Measurements from ENCODE around the gene NDOR1. TPM values are rescaled to one million over a fixed set of nuclear protein-coding genes. Genes with fewer than 3 reads are reported as not detected.

Gene NDOR1
- 38.2 and 40.2 TPM in 2 replicates for total RNA-seq

DNA sequence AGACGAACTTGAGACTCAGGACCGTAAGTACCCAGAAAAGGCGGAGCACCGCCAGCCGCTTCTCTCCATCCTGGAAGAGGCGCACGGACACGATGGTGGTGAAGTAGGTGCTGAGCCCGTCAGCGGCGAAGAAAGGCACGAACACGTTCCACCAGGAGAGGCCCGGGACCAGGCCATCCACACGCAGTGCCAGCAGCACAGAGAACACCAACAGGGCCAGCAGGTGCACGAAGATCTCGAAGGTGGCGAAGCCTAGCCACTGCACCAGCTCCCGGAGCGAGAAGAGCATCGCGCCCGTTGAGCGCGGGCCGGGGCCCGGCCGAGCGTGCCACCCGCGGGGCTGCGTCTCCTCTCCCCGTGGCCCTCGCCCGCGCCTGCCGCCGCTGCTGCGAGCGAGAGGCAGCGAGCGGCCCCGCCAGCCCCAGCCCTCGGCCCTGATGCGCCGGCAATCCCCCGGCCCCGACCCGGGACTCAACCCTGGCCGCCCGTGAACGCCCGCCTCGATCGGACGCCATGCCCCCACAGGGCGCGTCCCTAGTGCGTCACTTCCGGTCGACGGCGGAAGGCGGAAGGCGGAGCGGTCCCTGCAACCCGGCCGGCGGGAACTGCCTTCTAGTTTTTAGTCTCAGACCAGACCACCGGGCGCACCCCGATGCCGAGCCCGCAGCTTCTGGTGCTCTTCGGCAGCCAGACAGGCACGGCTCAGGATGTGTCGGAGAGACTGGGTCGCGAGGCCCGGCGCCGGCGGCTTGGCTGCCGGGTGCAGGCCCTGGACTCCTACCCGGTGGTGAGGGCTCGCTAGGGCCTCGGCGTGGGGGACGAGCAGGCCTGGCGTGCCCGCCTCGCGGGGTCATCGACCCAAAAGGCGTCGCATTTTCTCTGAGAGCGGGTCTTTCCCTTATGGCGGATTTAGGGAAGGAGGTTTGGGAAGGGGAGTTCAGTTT is at the start of gene NDOR1, which contains the start of gene TMEM203:
Gene NDOR1, plus strand, starts transcription at position 575 of the 944 bp plus-strand sequence. Its CDS starts 78 bp downstream, at position 653.
Gene TMEM203, minus strand, starts transcription at position 523 of the 944 bp plus-strand sequence. Its CDS starts 234 bp downstream, at position 289.
- H3K4me1 Mint-ChIP-seq (ENCODE audit: low read depth): peaks cover 32% of the 10 kb centered on the region
- intact Hi-C loops (cut with micrococcal nuclease): loop anchor here (1.0 kb wide), 1 partner anchor 17 kb away; the partner anchor contains the start of genes ANAPC2 and SSNA1

DNA sequence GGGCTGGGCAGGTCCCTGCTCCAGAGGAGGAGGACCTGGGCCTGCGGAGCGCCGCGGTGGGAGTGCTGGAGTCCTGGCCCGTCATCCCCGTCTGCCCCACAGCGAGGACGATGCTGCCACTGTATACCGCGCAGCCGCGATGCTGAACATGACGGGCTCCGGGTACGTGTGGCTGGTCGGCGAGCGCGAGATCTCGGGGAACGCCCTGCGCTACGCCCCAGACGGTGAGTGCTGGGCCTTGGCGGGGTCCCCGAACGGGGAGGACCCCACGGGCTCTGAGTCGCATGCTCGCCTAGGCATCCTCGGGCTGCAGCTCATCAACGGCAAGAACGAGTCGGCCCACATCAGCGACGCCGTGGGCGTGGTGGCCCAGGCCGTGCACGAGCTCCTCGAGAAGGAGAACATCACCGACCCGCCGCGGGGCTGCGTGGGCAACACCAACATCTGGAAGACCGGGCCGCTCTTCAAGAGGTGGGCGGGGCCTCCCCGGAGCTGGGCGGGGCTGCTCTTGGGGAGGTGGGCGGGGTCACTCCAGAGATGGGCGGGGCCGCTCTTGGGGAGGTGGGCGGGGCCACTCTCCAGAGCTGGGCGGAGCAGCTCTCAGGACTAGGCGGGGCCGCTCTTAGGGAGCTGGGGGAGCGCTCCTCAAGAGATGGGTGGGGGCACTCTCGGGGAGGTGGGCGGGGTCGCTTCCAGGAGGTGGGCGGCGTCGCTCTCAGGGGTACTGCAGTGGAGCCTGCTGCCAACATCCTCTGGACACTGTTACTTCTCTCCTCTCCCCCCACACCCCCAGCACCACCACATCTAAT is 48.7 kb upstream of the NDOR1 start:
- intact Hi-C loops (cut with micrococcal nuclease): loop anchor here (5.0 kb wide), 1 partner anchor 109 kb away; the partner anchor contains the start of gene NPDC1
- H3K36me3 Mint-ChIP-seq (ENCODE audit: low read depth): no peaks in the 10 kb centered on the region

More for the DNA sequence above, at the start of gene NDOR1, which contains the start of gene TMEM203:
- Mint-ChIP-seq H3K9me3 (no peaks in the 10 kb centered on the region), H3K36me3 (ENCODE audit: low read depth) (peaks cover 31% of the 10 kb centered on the region), H3K27ac (peak within 1 kb of the TSS; percentile 87), H3K27me3 (ENCODE audit: low read depth) (no peaks in the 10 kb centered on the region), H3K4me3 (ENCODE audit: low read depth) (peak within 1 kb of the TSS; percentile 93)
- peak; percentile 91 for DNase-seq (ENCODE audit: low spot score)

DNA sequence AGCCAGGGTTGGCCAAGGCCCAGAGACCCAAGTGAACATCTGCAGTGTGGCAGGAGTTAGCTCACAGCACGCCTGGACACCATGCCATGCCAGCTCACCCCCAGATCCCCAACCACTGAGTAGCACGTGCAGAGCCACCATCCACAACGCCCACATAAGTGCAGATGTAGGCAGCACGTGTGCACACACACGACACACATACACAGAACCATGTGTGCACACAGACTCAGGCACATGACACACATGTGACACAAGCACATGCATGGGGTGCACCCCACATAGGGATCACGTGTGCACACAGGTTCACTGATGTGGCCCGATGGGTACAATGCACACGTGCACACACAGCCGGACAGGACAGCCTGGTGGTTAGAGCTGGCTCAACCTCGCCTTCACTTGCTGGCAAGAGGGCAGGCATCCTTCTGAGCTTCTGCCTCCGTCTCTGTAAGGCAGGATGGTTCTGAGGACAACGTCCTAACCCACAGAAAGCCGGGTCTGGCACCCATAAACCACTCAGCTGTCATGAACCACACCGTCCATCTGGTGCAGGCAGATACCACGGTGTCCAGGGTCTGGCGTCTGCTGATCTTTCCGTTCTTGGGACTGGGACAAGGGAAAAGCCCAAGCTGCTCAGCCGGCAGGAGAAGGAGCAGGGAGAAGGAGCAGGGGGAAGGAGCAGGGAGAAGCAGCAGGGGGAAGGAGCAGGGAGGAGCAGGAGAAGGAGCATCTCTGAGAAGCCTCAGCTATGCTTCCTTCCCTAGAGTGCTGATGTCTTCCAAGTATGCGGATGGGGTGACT is 47.7 kb upstream of the NDOR1 start:
- H3K27ac Mint-ChIP-seq: no peak overlapping the region
- no peak overlapping the region for H3K4me3 Mint-ChIP-seq (ENCODE audit: low read depth)
- no peak for DNase-seq (ENCODE audit: low spot score)
- no peaks in the 10 kb centered on the region for H3K9me3 Mint-ChIP-seq
- H3K4me1 Mint-ChIP-seq (ENCODE audit: low read depth): no peaks in the 10 kb centered on the region
- no peaks in the 10 kb centered on the region for H3K36me3 Mint-ChIP-seq (ENCODE audit: low read depth)
- intact Hi-C loops (cut with micrococcal nuclease): loop anchor here (5.0 kb wide), 1 partner anchor 111 kb away; the partner anchor contains the start of gene NPDC1
- peaks cover 36% of the 10 kb centered on the region for H3K27me3 Mint-ChIP-seq (ENCODE audit: low read depth)

More for the DNA sequence above, 48.7 kb upstream of the NDOR1 start:
- DNase-seq (ENCODE audit: low spot score): peak; percentile 43
- Mint-ChIP-seq H3K9me3 (no peaks in the 10 kb centered on the region), H3K27me3 (ENCODE audit: low read depth) (peaks cover 34% of the 10 kb centered on the region), H3K27ac (no peak overlapping the region), H3K4me1 (ENCODE audit: low read depth) (no peaks in the 10 kb centered on the region), H3K4me3 (ENCODE audit: low read depth) (peak overlapping the region; percentile 54)

DNA sequence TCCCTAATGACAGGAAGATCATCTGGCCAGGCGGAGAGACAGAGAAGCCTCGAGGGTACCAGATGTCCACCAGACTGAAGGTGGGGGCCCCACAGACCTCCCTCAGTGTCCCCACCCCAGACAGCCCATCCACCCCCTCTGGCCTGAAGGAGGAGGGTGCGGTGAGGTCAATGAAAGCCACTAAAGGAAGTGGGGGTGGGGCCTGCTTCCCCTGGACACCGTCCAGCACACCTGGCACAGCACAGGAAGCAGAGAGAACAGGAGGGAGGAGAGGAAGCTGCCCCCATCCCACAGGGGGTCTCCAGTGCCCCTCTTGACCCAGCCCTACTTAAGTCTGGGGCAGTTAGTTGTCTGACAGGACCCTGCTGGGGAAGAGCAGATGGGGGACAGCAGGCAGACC is 46.9 kb upstream of the NDOR1 start:
- Mint-ChIP-seq H3K36me3 (ENCODE audit: low read depth) (no peaks in the 10 kb centered on the region), H3K9me3 (no peaks in the 10 kb centered on the region), H3K4me3 (ENCODE audit: low read depth) (no peak overlapping the region), H3K27ac (no peak overlapping the region), H3K27me3 (ENCODE audit: low read depth) (peaks cover 39% of the 10 kb centered on the region), H3K4me1 (ENCODE audit: low read depth) (no peaks in the 10 kb centered on the region)
- intact Hi-C loops (cut with micrococcal nuclease): loop anchor here (5.0 kb wide), 1 partner anchor 111 kb away; the partner anchor contains the start of gene NPDC1
- no peak for DNase-seq (ENCODE audit: low spot score)

DNA sequence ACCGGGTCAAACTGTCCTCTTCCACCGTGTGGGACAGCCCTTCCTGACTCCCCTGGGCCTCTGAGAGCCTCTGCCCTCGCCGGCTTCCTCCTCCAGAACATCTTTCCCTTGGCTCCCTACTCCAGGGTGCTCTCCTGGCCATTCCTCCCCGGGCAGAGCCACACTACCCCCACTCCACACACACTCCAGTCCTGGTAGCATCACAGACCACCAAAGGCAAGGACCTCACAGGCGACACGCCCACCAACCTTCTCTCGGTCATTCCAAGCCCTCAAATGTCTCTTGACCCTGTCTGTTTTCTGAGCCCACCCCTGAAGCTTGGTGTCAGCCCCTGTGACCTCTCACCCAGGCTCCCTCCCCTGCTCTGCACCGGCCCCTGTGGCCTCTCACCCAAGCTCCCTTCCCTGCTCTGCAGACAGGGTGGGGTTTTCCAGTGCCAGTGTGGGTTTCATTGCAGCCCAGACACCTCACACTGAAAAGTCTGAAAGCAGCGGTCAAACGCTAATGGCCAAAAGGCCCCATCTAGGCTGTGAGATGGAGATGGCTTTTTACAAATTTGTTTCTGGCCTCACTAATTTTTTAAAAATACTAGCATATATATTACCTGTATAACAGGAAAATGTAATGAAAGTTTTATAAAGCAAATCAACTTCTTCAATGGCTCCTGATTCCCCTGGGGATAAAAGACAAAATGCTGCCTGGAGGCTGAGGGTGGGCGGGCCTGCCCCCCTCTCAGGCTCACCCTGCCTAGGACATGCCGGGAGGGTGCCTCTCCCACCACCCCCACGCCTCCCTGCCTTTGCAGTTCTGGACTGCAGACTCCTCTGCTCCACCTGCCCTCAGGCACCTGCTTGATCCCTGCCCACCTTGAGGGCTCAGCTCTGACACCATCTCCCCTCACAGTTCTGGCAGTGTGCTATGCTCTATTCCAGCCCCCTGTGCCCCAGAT is 46.1 kb upstream of the NDOR1 start:
- H3K36me3 Mint-ChIP-seq (ENCODE audit: low read depth): no peaks in the 10 kb centered on the region
- DNase-seq (ENCODE audit: low spot score): no peak
- no peak overlapping the region for H3K4me3 Mint-ChIP-seq (ENCODE audit: low read depth)
- intact Hi-C loops (cut with micrococcal nuclease): loop anchor here (5.0 kb wide), 1 partner anchor 112 kb away; the partner anchor contains the start of gene NPDC1
- H3K9me3 Mint-ChIP-seq: no peaks in the 10 kb centered on the region
- peaks cover 42% of the 10 kb centered on the region for H3K27me3 Mint-ChIP-seq (ENCODE audit: low read depth)
- H3K27ac Mint-ChIP-seq: no peak overlapping the region
- no peaks in the 10 kb centered on the region for H3K4me1 Mint-ChIP-seq (ENCODE audit: low read depth)

DNA sequence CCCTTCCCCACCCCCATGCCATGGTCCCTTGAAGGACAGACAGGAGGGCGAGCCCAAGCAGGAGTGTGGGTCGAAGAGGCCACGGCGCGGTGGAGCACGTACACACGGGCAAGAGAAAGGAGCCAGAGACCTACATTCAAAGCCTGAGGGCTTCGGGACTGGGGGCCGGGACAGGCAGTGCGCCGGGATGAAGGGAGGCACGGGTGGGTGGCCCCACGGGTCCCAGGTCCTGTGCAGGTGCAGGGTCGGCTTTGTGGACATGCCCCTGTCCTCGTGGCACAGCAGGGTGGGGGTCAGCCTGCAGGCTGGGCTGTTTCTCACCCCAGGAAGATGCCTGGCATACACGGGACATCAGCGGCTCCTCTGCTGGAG is 45.5 kb upstream of the NDOR1 start:
- intact Hi-C loops (cut with micrococcal nuclease): no loop called here
- H3K4me1 Mint-ChIP-seq (ENCODE audit: low read depth): no peaks in the 10 kb centered on the region
- H3K4me3 Mint-ChIP-seq (ENCODE audit: low read depth): no peak overlapping the region
- DNase-seq (ENCODE audit: low spot score): no peak
- H3K36me3 Mint-ChIP-seq (ENCODE audit: low read depth): no peaks in the 10 kb centered on the region
- no peak overlapping the region for H3K27ac Mint-ChIP-seq
- H3K27me3 Mint-ChIP-seq (ENCODE audit: low read depth): peaks cover 40% of the 10 kb centered on the region
- H3K9me3 Mint-ChIP-seq: no peaks in the 10 kb centered on the region

DNA sequence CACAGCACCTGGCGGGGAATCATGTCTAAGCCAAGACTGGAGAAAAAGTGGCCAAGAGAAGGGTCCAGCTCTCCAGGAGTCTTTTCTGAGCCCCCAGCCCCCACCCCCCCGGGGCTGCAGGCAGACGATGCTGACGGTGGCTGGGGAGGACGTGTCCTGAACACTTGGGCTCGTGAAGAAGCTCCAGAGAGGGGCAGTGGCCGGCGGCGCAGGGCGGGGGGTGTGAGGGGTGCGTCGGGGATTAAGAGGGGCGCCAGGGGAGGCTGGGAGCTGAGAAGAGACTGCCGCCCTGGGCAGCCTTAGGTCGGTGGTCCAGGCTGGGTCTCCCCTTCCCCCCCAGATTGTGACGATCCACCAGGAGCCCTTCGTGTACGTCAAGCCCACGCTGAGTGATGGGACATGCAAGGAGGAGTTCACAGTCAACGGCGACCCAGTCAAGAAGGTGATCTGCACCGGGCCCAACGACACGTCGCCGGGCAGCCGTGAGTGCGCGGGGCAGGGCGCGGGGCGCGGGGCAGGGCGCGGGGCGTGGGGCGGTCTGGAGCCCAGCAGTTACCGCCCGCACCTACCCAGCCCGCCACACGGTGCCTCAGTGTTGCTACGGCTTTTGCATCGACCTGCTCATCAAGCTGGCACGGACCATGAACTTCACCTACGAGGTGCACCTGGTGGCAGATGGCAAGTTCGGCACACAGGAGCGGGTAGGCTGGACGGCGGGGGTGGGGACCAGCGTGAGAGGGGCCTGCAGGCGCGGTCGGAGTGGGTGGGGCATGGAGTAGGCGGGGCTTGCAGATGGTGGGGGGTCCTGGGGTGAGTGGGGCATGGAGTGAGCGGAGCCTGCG is 44.6 kb upstream of the NDOR1 start:
- Mint-ChIP-seq H3K36me3 (ENCODE audit: low read depth) (no peaks in the 10 kb centered on the region), H3K4me1 (ENCODE audit: low read depth) (no peaks in the 10 kb centered on the region), H3K27me3 (ENCODE audit: low read depth) (peaks cover 35% of the 10 kb centered on the region), H3K9me3 (no peaks in the 10 kb centered on the region), H3K4me3 (ENCODE audit: low read depth) (no peak overlapping the region), H3K27ac (no peak overlapping the region)
- no peak for DNase-seq (ENCODE audit: low spot score)
- intact Hi-C loops (cut with micrococcal nuclease): no loop called here

DNA sequence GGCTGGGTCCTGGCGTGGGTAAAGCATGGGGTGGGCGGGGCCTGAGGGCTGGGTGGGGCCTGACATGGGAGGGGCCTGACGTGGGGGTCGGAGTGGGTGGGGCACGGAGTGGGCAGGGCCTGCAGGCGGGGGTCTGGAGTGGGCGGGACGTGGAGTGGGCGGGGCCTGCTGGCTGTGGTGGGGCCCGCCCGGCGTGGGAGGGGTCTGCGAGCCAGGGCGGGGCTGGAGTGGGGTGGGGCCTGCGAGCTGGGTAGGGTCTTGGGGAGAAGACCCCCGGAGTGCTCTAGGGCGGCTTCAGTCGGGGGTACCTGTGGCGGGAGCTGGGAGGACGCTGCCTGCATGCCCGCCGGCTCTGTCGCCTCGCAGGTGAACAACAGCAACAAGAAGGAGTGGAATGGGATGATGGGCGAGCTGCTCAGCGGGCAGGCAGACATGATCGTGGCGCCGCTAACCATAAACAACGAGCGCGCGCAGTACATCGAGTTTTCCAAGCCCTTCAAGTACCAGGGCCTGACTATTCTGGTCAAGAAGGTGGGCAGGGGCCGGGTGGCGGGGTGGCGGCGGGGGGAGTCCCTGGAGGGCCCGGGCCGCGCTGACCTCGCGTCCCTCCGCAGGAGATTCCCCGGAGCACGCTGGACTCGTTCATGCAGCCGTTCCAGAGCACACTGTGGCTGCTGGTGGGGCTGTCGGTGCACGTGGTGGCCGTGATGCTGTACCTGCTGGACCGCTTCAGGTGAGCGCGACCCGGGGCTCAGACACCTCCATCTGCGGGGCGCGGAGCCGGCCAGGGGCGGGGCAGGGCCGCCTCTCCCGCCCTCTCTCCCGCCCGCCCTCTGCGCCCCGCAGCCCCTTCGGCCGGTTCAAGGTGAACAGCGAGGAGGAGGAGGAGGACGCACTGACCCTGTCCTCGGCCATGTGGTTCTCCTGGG is 43.7 kb upstream of the NDOR1 start:
- no peaks in the 10 kb centered on the region for H3K36me3 Mint-ChIP-seq (ENCODE audit: low read depth)
- no peak for DNase-seq (ENCODE audit: low spot score)
- intact Hi-C loops (cut with micrococcal nuclease): no loop called here
- H3K27me3 Mint-ChIP-seq (ENCODE audit: low read depth): peaks cover 38% of the 10 kb centered on the region
- no peak overlapping the region for H3K4me3 Mint-ChIP-seq (ENCODE audit: low read depth)
- H3K4me1 Mint-ChIP-seq (ENCODE audit: low read depth): no peaks in the 10 kb centered on the region
- no peaks in the 10 kb centered on the region for H3K9me3 Mint-ChIP-seq
- H3K27ac Mint-ChIP-seq: no peak overlapping the region

DNA sequence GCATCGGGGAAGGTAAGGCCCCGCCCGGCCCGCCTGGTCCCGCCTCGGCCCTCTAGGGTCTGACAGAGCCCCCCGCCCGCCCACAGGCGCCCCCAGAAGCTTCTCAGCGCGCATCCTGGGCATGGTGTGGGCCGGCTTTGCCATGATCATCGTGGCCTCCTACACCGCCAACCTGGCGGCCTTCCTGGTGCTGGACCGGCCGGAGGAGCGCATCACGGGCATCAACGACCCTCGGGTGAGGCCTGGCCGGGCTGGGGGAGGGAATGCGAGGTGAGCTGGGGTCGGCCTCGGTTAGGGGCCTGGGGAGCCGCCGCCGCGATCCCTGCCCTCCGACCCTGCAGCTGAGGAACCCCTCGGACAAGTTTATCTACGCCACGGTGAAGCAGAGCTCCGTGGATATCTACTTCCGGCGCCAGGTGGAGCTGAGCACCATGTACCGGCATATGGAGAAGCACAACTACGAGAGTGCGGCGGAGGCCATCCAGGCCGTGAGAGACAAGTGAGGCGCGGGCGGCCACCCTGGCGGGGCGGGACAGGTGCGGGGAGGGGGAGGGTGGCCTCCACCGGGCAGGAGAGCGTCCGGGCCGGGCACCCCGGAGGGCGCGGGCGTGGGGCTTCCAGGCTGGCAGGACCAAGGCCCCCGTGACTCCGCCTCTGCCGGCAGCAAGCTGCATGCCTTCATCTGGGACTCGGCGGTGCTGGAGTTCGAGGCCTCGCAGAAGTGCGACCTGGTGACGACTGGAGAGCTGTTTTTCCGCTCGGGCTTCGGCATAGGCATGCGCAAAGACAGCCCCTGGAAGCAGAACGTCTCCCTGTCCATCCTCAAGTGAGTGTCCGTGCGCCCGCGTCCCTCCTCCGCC is 42.8 kb upstream of the NDOR1 start:
- intact Hi-C loops (cut with micrococcal nuclease): no loop called here
- Mint-ChIP-seq H3K9me3 (no peaks in the 10 kb centered on the region), H3K27ac (no peak overlapping the region), H3K36me3 (ENCODE audit: low read depth) (no peaks in the 10 kb centered on the region), H3K4me1 (ENCODE audit: low read depth) (no peaks in the 10 kb centered on the region), H3K4me3 (ENCODE audit: low read depth) (no peak overlapping the region), H3K27me3 (ENCODE audit: low read depth) (peaks cover 35% of the 10 kb centered on the region)
- DNase-seq (ENCODE audit: low spot score): no peak
